WTC11 (cell line): Measurements from ENCODE around the gene LDAF1. TPM values are rescaled to one million over a fixed set of nuclear protein-coding genes. Genes with fewer than 3 reads are reported as not detected.

Experiments
- ATAC-seq: fragments of 200-7000 bp; cut with Tn5 transposase; 2 replicates; pipeline ENCODE4 v1.10.0; 2021; ENCODE audit warnings: mild to moderate bottlenecking, moderate library complexity
- CTCF ChIA-PET: fragments of 300-600 bp; sonication (Branson Sonifier 250); formaldehyde crosslinking; loops from one replicate; lab custom pipeline; 2021; ENCODE audit warnings: antibody characterized with exemption; lab: Charles Lee
- POLR2A ChIA-PET: fragments of 350-600 bp; sonication (Branson Sonifier 250); formaldehyde crosslinking; loops from one replicate; lab custom pipeline; 2021; ENCODE audit warnings: antibody characterized with exemption; lab: Charles Lee
- DNase-seq: peaks from one replicate; pipeline ENCODE4 v3.0.0; 2021; ENCODE audit warnings: low spot score
- H3K27ac Mint-ChIP-seq: 2 replicates; pipeline ENCODE4 v1.8.0; 2021; ENCODE audit warnings: mixed read lengths
- H3K27me3 Mint-ChIP-seq: 2 replicates; pipeline ENCODE4 v1.8.0; 2021; ENCODE audit warnings: low read depth, mild to moderate bottlenecking, moderate library complexity, mixed read lengths
- H3K36me3 Mint-ChIP-seq: 2 replicates; pipeline ENCODE4 v1.8.0; 2021; ENCODE audit warnings: mixed read lengths
- H3K4me1 Mint-ChIP-seq: 2 replicates; pipeline ENCODE4 v1.8.0; 2022; ENCODE audit warnings: mixed read lengths
- H3K4me3 Mint-ChIP-seq: 2 replicates; pipeline ENCODE4 v1.8.0; 2021; ENCODE audit warnings: mild to moderate bottlenecking, moderate library complexity, mixed read lengths
- H3K9me3 Mint-ChIP-seq: 2 replicates; pipeline ENCODE4 v1.8.0; 2021; ENCODE audit warnings: mixed read lengths
- AR ChIP-seq: fragments of 250-450 bp; sonication (Bioruptor Pico); IDR thresholded peaks from 2 replicates; pipeline ENCODE4 v1.9.0; 2021; ENCODE audit warnings: mild to moderate bottlenecking
- CTCF ChIP-seq: fragments of 200-600 bp; IDR thresholded peaks from 2 replicates; pipeline ENCODE4 v1.8.0; 2022; ENCODE audit warnings: antibody characterized with exemption
- ETV6 ChIP-seq: sonication (generic); formaldehyde crosslinking; IDR thresholded peaks from 2 replicates; pipeline ENCODE4 v1.8.1; 2022; ENCODE audit warnings: mild to moderate bottlenecking, missing genetic modification reagents
- FOXP1 ChIP-seq: sonication (generic); formaldehyde crosslinking; IDR thresholded peaks from 2 replicates; pipeline ENCODE4 v1.8.0; 2022; ENCODE audit warnings: missing genetic modification reagents, mild to moderate bottlenecking, moderate library complexity, borderline replicate concordance
- FOXP4 ChIP-seq: sonication (generic); formaldehyde crosslinking; IDR thresholded peaks from 2 replicates; pipeline ENCODE4 v1.8.0; 2022; ENCODE audit warnings: mild to moderate bottlenecking, missing genetic modification reagents
- JAZF1 ChIP-seq: fragments of 250-450 bp; sonication (Bioruptor Pico); IDR thresholded peaks from 2 replicates; pipeline ENCODE4 v1.9.0; 2021; ENCODE audit warnings: moderate library complexity, mild to moderate bottlenecking, inconsistent platforms
- JUN ChIP-seq: sonication (generic); formaldehyde crosslinking; IDR thresholded peaks from 2 replicates; pipeline ENCODE4 v1.8.0; 2023; ENCODE audit warnings: mild to moderate bottlenecking, missing genetic modification reagents
- MAX ChIP-seq: sonication (generic); formaldehyde crosslinking; IDR thresholded peaks from 2 replicates; pipeline ENCODE4 v1.8.0; 2022; ENCODE audit warnings: mild to moderate bottlenecking, missing genetic modification reagents
- MYBL2 ChIP-seq: sonication (generic); formaldehyde crosslinking; IDR thresholded peaks from 2 replicates; pipeline ENCODE4 v1.8.1; 2023; ENCODE audit warnings: mild to moderate bottlenecking, moderate library complexity, missing genetic modification reagents
- NR1H2 ChIP-seq: sonication (generic); formaldehyde crosslinking; IDR thresholded peaks from 2 replicates; pipeline ENCODE4 v1.9.0; 2021; ENCODE audit warnings: mild to moderate bottlenecking, moderate library complexity, missing genetic modification reagents
- NR3C1 ChIP-seq: sonication (generic); formaldehyde crosslinking; conservative IDR thresholded peaks from 2 replicates; pipeline ENCODE4 v1.8.1; 2023; ENCODE audit warnings: low read depth, mild to moderate bottlenecking, missing genetic modification reagents
- RORB ChIP-seq: fragments of 250-450 bp; sonication (Bioruptor Pico); IDR thresholded peaks from 2 replicates; pipeline ENCODE4 v1.9.0; 2021; ENCODE audit warnings: mild to moderate bottlenecking
- SMAD3 ChIP-seq: sonication (generic); formaldehyde crosslinking; IDR thresholded peaks from 2 replicates; pipeline ENCODE4 v1.8.0; 2022; ENCODE audit warnings: missing genetic modification reagents, mild to moderate bottlenecking, borderline replicate concordance
- SP1 ChIP-seq: sonication (generic); formaldehyde crosslinking; conservative IDR thresholded peaks from 2 replicates; pipeline ENCODE4 v1.8.1; 2022; ENCODE audit warnings: missing genetic modification reagents
- STAT6 ChIP-seq: sonication (generic); formaldehyde crosslinking; conservative IDR thresholded peaks from 2 replicates; pipeline ENCODE4 v1.8.1; 2023; ENCODE audit warnings: mild to moderate bottlenecking, low read depth, missing genetic modification reagents, moderate library complexity
- ZBTB43 ChIP-seq: sonication (generic); formaldehyde crosslinking; IDR thresholded peaks from 2 replicates; pipeline ENCODE4 v1.8.1; 2023; ENCODE audit warnings: mild to moderate bottlenecking, missing genetic modification reagents
- ZNF281 ChIP-seq: sonication (generic); formaldehyde crosslinking; IDR thresholded peaks from 2 replicates; pipeline ENCODE4 v1.8.0; 2023; ENCODE audit warnings: mild to moderate bottlenecking, missing genetic modification reagents
- ZNF416 ChIP-seq: fragments of 250-450 bp; sonication (Bioruptor Pico); IDR thresholded peaks from 2 replicates; pipeline ENCODE4 v1.9.0; 2021; ENCODE audit warnings: mild to moderate bottlenecking, inconsistent platforms
- ZNF512 ChIP-seq: sonication (generic); formaldehyde crosslinking; IDR thresholded peaks from 2 replicates; pipeline ENCODE4 v1.8.1; 2022; ENCODE audit warnings: missing genetic modification reagents, borderline replicate concordance
- total RNA-seq: library from RNA; stranded (reverse); gene quantifications from 3 replicates; pipeline ENCODE4 v1.2.3, GENCODE V29; 2021

The LDAF1 gene
- total RNA-seq, 1 experiment from 2014 or later: 42.8 TPM

- TF ChIP-seq SP1 (CRISPR knock-in tag) (peak; percentile 48), ZBTB43 (CRISPR knock-in tag) (no peak; the same call in 1 of the 2 replicates), JUN (CRISPR knock-in tag) (no peak), FOXP1 (CRISPR knock-in tag) (no peak), NR1H2 (CRISPR knock-in tag) (0 out of 2 replicates have a peak, but pooled peaks have one; percentile 56), MAX (CRISPR knock-in tag) (0 out of 2 replicates have a peak, but pooled peaks have one; percentile 37), MYBL2 (CRISPR knock-in tag) (peak; percentile 61; the same call in 1 of the 2 replicates), FOXP4 (peak; percentile 52; the same call in 1 of the 2 replicates), ZNF281 (CRISPR knock-in tag) (0 out of 2 replicates have a peak, but pooled peaks have one; percentile 65)
These were observed 942 bp downstream of the LDAF1 start (continued) for GRCh38 chr16:21159281-21159951.

GRCh38 chr16:21160276-21160675 lies 1.8 kb downstream of the LDAF1 start:
- POLR2A ChIA-PET: no interaction called here
- TF ChIP-seq NR3C1 (CRISPR knock-in tag) (no peak), ZNF512 (CRISPR knock-in tag) (no peak), JAZF1 (CRISPR knock-in tag) (no peak), RORB (CRISPR knock-in tag) (no peak), CTCF (no peak), STAT6 (no peak), JUN (CRISPR knock-in tag) (no peak), SMAD3 (no peak), ZNF416 (CRISPR knock-in tag) (no peak), MYBL2 (CRISPR knock-in tag) (no peak), AR (CRISPR knock-in tag) (no peak), ETV6 (CRISPR knock-in tag) (no peak)

More at GRCh38 chr16:21160276-21160675, 1.8 kb downstream of the LDAF1 start:
- Mint-ChIP-seq H3K27ac (no peak overlapping the region; the same call in 1 of the 2 replicates), H3K36me3 (peaks cover 36% of the 10 kb centered on the region), H3K4me1 (peaks cover 25% of the 10 kb centered on the region), H3K4me3 (peak overlapping the region; percentile 86; the same call in 1 of the 2 replicates), H3K27me3 (peaks cover 9% of the 10 kb centered on the region), H3K9me3 (no peaks in the 10 kb centered on the region)
- CTCF ChIA-PET: interaction anchor here (1.0 to 1.6 kb wide), 2 partner anchors 117 to 140 kb away, joined by 6 read pairs; partner anchors contain the start of gene CRYM
- ATAC-seq (no peak), DNase-seq (no peak)
